ENCODE data around the gene CFAP300.

The CFAP300 gene

DNA sequence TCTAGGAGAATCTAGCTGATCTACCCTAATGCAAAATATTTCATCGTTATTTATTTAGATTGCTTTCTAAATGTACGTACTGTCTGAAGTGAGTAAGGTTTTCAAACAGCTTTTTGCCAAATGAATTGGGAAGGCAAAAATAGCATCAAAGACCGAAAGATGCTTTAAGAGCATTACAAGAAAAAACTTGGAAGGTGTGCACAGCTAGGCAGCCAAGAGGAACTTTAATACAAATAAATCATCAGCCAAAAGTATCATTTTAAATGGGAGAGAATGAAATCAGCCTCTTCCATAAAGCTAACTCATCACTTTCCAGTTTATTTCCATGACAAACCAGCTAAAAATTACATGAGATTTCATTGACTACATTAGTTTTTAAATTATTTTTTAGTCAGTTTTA is 30.2 kb upstream of the CFAP300 start:
- H3K36me3 ChIP-seq (ENCODE audit: control insufficient read depth, insufficient read depth, low read length), result no peaks in the 10 kb centered on the region
- no peaks in the 10 kb centered on the region for H3K9me3 ChIP-seq (ENCODE audit: control insufficient read depth, low read length)
- no peaks in the 10 kb centered on the region for H3K27me3 ChIP-seq (replicated peaks; ENCODE audit: control insufficient read depth, insufficient read depth, low read length, poor library complexity, severe bottlenecking)
- H3K4me1 ChIP-seq (ENCODE audit: control insufficient read depth, insufficient read depth, low read length, poor library complexity, severe bottlenecking), result no peaks in the 10 kb centered on the region
- H3K27ac ChIP-seq (ENCODE audit: insufficient read depth, low read length, poor library complexity, severe bottlenecking), result no peak overlapping the region
- H3K4me3 ChIP-seq (ENCODE audit: insufficient read depth, low read depth, low read length, poor library complexity, severe bottlenecking), result no peak overlapping the region
- no peak for DNase-seq

GRCh38 chr11:102026217-102026616 is 21.0 kb upstream of the CFAP300 start:
- no peaks in the 10 kb centered on the region for H3K9me3 ChIP-seq (ENCODE audit: control insufficient read depth, low read length)
- H3K27me3 ChIP-seq (replicated peaks; ENCODE audit: control insufficient read depth, insufficient read depth, low read length, poor library complexity, severe bottlenecking), result no peaks in the 10 kb centered on the region
- H3K4me3 ChIP-seq (ENCODE audit: insufficient read depth, low read depth, low read length, poor library complexity, severe bottlenecking), result no peak overlapping the region
- DNase-seq, result no peak
- H3K36me3 ChIP-seq (ENCODE audit: control insufficient read depth, insufficient read depth, low read length), result no peaks in the 10 kb centered on the region
- H3K27ac ChIP-seq (ENCODE audit: insufficient read depth, low read length, poor library complexity, severe bottlenecking), result no peak overlapping the region
- no peaks in the 10 kb centered on the region for H3K4me1 ChIP-seq (ENCODE audit: control insufficient read depth, insufficient read depth, low read length, poor library complexity, severe bottlenecking)

- Histone ChIP-seq H3K4me1 (ENCODE audit: control insufficient read depth, insufficient read depth, low read length, poor library complexity, severe bottlenecking) (no peaks in the 10 kb centered on the region), H3K27me3 (replicated peaks; ENCODE audit: control insufficient read depth, insufficient read depth, low read length, poor library complexity, severe bottlenecking) (no peaks in the 10 kb centered on the region), H3K4me3 (ENCODE audit: insufficient read depth, low read depth, low read length, poor library complexity, severe bottlenecking) (no peak overlapping the region), H3K9me3 (ENCODE audit: control insufficient read depth, low read length) (no peaks in the 10 kb centered on the region), H3K27ac (ENCODE audit: insufficient read depth, low read length, poor library complexity, severe bottlenecking) (no peak overlapping the region), H3K36me3 (ENCODE audit: control insufficient read depth, insufficient read depth, low read length) (no peaks in the 10 kb centered on the region)
- no peak for DNase-seq
These were observed 20.3 kb upstream of the CFAP300 start for GRCh38 chr11:102026959-102027358.

DNA sequence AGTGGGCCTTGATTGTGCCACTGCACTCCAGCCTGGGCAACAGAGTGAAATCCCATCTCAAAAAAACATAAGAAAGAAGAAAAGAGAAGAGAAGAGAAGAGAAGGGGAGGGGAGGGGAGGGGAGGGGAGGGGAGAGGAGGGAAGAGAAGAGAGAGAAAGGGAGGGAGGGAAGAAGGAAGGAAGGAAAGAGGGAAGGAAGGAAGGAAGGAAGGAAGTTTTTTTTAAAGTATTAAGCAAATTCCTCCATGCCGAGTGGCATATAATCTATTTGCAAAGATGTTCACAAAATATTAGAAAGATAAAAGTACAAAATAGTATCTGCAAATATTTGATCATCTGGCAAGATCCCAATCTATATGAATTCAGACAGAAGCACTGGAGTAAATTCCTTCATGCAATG is 10.5 kb upstream of the CFAP300 start:
- DNase-seq, result no peak
- Histone ChIP-seq H3K36me3 (ENCODE audit: control insufficient read depth, insufficient read depth, low read length) (no peaks in the 10 kb centered on the region), H3K27me3 (replicated peaks; ENCODE audit: control insufficient read depth, insufficient read depth, low read length, poor library complexity, severe bottlenecking) (no peaks in the 10 kb centered on the region), H3K4me3 (ENCODE audit: insufficient read depth, low read depth, low read length, poor library complexity, severe bottlenecking) (no peak overlapping the region), H3K27ac (ENCODE audit: insufficient read depth, low read length, poor library complexity, severe bottlenecking) (no peak overlapping the region), H3K9me3 (ENCODE audit: control insufficient read depth, low read length) (no peaks in the 10 kb centered on the region), H3K4me1 (ENCODE audit: control insufficient read depth, insufficient read depth, low read length, poor library complexity, severe bottlenecking) (no peaks in the 10 kb centered on the region)

- no peaks in the 10 kb centered on the region for H3K9me3 ChIP-seq (ENCODE audit: control insufficient read depth, low read length)
- peaks cover 6% of the 10 kb centered on the region for H3K4me1 ChIP-seq (ENCODE audit: control insufficient read depth, insufficient read depth, low read length, poor library complexity, severe bottlenecking)
- H3K27me3 ChIP-seq (replicated peaks; ENCODE audit: control insufficient read depth, insufficient read depth, low read length, poor library complexity, severe bottlenecking), result peaks cover 5% of the 10 kb centered on the region
- no peaks in the 10 kb centered on the region for H3K36me3 ChIP-seq (ENCODE audit: control insufficient read depth, insufficient read depth, low read length)
- H3K27ac ChIP-seq (ENCODE audit: insufficient read depth, low read length, poor library complexity, severe bottlenecking), result no peak overlapping the region
- H3K4me3 ChIP-seq (ENCODE audit: insufficient read depth, low read depth, low read length, poor library complexity, severe bottlenecking), result peak overlapping the region; percentile 37
- DNase-seq, result no peak
These were observed 396 bp upstream of the CFAP300 start for GRCh38 chr11:102046841-102047240.

DNA sequence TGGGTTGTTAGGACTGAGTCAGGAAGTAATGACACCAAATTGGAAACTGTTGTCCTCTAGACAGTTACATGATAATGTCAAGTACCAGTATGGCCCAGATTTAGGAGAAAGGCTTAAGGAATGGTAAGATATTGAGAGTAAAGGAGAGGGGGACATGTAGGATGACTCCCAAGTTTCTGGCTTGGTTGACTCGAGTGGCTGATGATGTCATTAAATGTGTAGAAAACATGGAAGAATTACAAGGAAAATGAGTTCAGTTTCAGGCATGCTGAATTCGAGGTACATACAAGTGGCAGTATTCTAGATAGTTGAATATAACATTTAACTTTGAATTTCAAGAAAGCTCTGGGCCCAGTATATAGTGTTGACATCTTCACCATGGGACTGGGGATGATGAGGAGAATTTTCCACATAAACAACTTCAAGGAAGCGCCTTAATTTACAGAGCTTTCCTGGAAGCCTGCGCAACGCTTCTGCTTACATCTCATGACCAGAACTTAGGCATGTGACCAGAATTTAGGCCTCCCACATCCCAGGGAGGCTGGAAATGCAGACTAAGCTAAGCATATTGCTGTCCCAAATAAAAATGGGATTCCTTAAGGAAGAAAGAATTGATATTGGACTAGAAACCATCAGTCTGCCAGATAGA is 3.8 kb downstream of the CFAP300 start:
- DNase-seq, result no peak
- H3K4me3 ChIP-seq (ENCODE audit: insufficient read depth, low read depth, low read length, poor library complexity, severe bottlenecking), result no peak overlapping the region
- peaks cover 5% of the 10 kb centered on the region for H3K27me3 ChIP-seq (replicated peaks; ENCODE audit: control insufficient read depth, insufficient read depth, low read length, poor library complexity, severe bottlenecking)
- H3K9me3 ChIP-seq (ENCODE audit: control insufficient read depth, low read length), result no peaks in the 10 kb centered on the region
- H3K4me1 ChIP-seq (ENCODE audit: control insufficient read depth, insufficient read depth, low read length, poor library complexity, severe bottlenecking), result peaks cover 6% of the 10 kb centered on the region
- H3K36me3 ChIP-seq (ENCODE audit: control insufficient read depth, insufficient read depth, low read length), result no peaks in the 10 kb centered on the region
- no peak overlapping the region for H3K27ac ChIP-seq (ENCODE audit: insufficient read depth, low read length, poor library complexity, severe bottlenecking)

GRCh38 chr11:102061276-102061675 is 14.0 kb downstream of the CFAP300 start:
- no peak overlapping the region for H3K4me3 ChIP-seq (ENCODE audit: insufficient read depth, low read depth, low read length, poor library complexity, severe bottlenecking)
- no peak for DNase-seq
- no peaks in the 10 kb centered on the region for H3K4me1 ChIP-seq (ENCODE audit: control insufficient read depth, insufficient read depth, low read length, poor library complexity, severe bottlenecking)
- no peaks in the 10 kb centered on the region for H3K36me3 ChIP-seq (ENCODE audit: control insufficient read depth, insufficient read depth, low read length)
- H3K27ac ChIP-seq (ENCODE audit: insufficient read depth, low read length, poor library complexity, severe bottlenecking), result no peak overlapping the region
- H3K27me3 ChIP-seq (replicated peaks; ENCODE audit: control insufficient read depth, insufficient read depth, low read length, poor library complexity, severe bottlenecking), result no peaks in the 10 kb centered on the region
- H3K9me3 ChIP-seq (ENCODE audit: control insufficient read depth, low read length), result no peaks in the 10 kb centered on the region

DNA sequence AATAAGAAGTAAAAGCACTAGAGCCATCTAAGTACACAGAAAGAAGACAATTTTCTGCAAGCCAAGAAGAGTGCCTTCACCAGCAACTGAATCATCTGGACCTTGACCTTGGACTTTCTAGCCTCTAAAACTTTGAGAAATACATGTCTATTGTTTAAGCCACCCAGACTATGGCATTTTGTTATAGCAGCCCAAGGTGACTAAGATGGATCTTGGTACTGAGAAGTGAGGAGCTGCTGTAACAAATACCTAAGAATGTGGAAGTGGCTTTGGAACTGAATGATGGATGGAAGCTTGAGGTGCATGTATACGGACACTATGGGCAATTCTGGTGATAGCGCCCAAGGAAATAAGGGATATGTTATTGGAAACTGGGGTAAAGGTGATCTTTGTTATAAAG is 14.9 kb downstream of the CFAP300 start:
- Histone ChIP-seq H3K27ac (ENCODE audit: insufficient read depth, low read length, poor library complexity, severe bottlenecking) (no peak overlapping the region), H3K9me3 (ENCODE audit: control insufficient read depth, low read length) (no peaks in the 10 kb centered on the region), H3K36me3 (ENCODE audit: control insufficient read depth, insufficient read depth, low read length) (no peaks in the 10 kb centered on the region), H3K4me1 (ENCODE audit: control insufficient read depth, insufficient read depth, low read length, poor library complexity, severe bottlenecking) (no peaks in the 10 kb centered on the region), H3K4me3 (ENCODE audit: insufficient read depth, low read depth, low read length, poor library complexity, severe bottlenecking) (no peak overlapping the region), H3K27me3 (replicated peaks; ENCODE audit: control insufficient read depth, insufficient read depth, low read length, poor library complexity, severe bottlenecking) (no peaks in the 10 kb centered on the region)
- no peak for DNase-seq

DNA sequence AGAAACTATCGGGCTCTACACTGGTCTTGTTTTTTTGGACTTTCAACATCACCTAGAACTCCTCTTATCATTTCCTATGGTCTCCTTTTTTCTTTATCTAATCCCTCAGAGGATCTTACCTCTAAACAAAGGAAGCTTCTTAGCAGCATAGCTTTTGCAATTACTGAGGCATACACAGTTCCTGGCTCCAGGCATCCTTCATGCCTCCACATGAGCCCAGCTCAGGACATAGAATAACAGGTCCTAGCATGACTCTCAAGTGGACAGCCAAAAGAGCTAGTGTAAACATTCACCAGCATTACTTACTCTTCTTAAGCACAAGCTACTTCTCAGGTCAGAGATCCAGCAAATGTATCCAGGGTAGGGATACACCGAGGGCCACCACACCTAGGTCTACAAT is 17.1 kb downstream of the CFAP300 start:
- Histone ChIP-seq H3K27ac (ENCODE audit: insufficient read depth, low read length, poor library complexity, severe bottlenecking) (no peak overlapping the region), H3K27me3 (replicated peaks; ENCODE audit: control insufficient read depth, insufficient read depth, low read length, poor library complexity, severe bottlenecking) (no peaks in the 10 kb centered on the region), H3K4me1 (ENCODE audit: control insufficient read depth, insufficient read depth, low read length, poor library complexity, severe bottlenecking) (no peaks in the 10 kb centered on the region), H3K36me3 (ENCODE audit: control insufficient read depth, insufficient read depth, low read length) (no peaks in the 10 kb centered on the region), H3K4me3 (ENCODE audit: insufficient read depth, low read depth, low read length, poor library complexity, severe bottlenecking) (no peak overlapping the region), H3K9me3 (ENCODE audit: control insufficient read depth, low read length) (no peaks in the 10 kb centered on the region)
- no peak for DNase-seq

DNA sequence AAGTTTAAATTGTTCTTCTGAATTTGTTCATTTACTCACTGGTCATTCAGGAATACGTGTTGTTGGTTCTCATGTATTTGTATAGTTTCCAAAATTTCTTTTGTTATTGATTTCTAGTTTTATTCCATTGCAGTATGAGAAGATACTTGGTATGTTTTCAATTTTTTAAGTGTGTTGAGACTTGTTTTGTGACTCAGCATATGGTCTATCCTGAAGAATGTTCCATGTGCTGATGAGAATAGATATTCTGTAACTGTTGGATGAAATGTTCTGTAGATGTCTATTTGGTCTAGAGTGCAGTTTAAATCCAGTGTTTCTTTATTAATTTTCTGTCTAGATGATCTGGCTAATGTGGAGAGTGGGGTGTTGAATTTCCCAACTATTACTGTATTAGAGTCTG is 23.5 kb downstream of the CFAP300 start:
- Histone ChIP-seq H3K27ac (ENCODE audit: insufficient read depth, low read length, poor library complexity, severe bottlenecking) (no peak overlapping the region), H3K27me3 (replicated peaks; ENCODE audit: control insufficient read depth, insufficient read depth, low read length, poor library complexity, severe bottlenecking) (no peaks in the 10 kb centered on the region), H3K9me3 (ENCODE audit: control insufficient read depth, low read length) (peaks cover 9% of the 10 kb centered on the region), H3K36me3 (ENCODE audit: control insufficient read depth, insufficient read depth, low read length) (no peaks in the 10 kb centered on the region), H3K4me1 (ENCODE audit: control insufficient read depth, insufficient read depth, low read length, poor library complexity, severe bottlenecking) (no peaks in the 10 kb centered on the region), H3K4me3 (ENCODE audit: insufficient read depth, low read depth, low read length, poor library complexity, severe bottlenecking) (no peak overlapping the region)
- no peak for DNase-seq
